H9 (cell line): ENCODE data around the gene KLF1. TPM values are rescaled to one million over a fixed set of nuclear protein-coding genes. Genes with fewer than 3 reads are reported as not detected.

ENCODE experiments used
- DNase-seq: peaks from one replicate; pipeline ENCODE4 v3.0.0-alpha.2; 2017
- H2AFZ ChIP-seq: one replicate; pipeline ENCODE4 v1.6.1; 2013; ENCODE audit warnings: mild to moderate bottlenecking, low read length, control low read depth, moderate library complexity
- H2AK5ac ChIP-seq: 2 replicates; pipeline ENCODE4 v1.6.1; 2013; ENCODE audit warnings: low read length, control low read depth, mixed read lengths; ENCODE audit not compliant: insufficient read length
- H2BK120ac ChIP-seq: one replicate; pipeline ENCODE4 v1.6.1; 2013; ENCODE audit warnings: low read depth, mild to moderate bottlenecking, low read length, control low read depth, inconsistent platforms; ENCODE audit not compliant: poor library complexity, severe bottlenecking
- H2BK12ac ChIP-seq: 2 replicates; pipeline ENCODE4 v1.6.1; 2013; ENCODE audit warnings: low read length, control low read depth, mixed read lengths, low read depth; ENCODE audit not compliant: insufficient read length
- H2BK15ac ChIP-seq: 2 replicates; pipeline ENCODE4 v1.6.1; 2013; ENCODE audit warnings: low read depth, low read length, control low read depth
- H2BK20ac ChIP-seq: one replicate; pipeline ENCODE4 v1.6.1; 2013; ENCODE audit warnings: low read depth, mild to moderate bottlenecking, low read length, control low read depth, inconsistent platforms; ENCODE audit not compliant: poor library complexity, severe bottlenecking
- H2BK5ac ChIP-seq: 2 replicates; pipeline ENCODE4 v1.6.1; 2013; ENCODE audit warnings: low read length, control low read depth, mixed read lengths; ENCODE audit not compliant: insufficient read length
- H3K14ac ChIP-seq: 2 replicates; pipeline ENCODE4 v1.6.1; 2013; ENCODE audit warnings: low read length, control low read depth; ENCODE audit not compliant: insufficient read depth
- H3K18ac ChIP-seq: 2 replicates; pipeline ENCODE4 v1.6.1; 2013; ENCODE audit warnings: low read depth, mild to moderate bottlenecking, mixed read lengths, low read length, control low read depth; ENCODE audit not compliant: insufficient read length
- H3K23ac ChIP-seq: 2 replicates; pipeline ENCODE4 v1.6.1; 2013; ENCODE audit warnings: low read length, control low read depth, mixed read lengths, low read depth; ENCODE audit not compliant: insufficient read length
- H3K23me2 ChIP-seq: 2 replicates; pipeline ENCODE4 v1.6.1; 2013; ENCODE audit warnings: low read depth, mild to moderate bottlenecking, mixed read lengths, low read length, control low read depth; ENCODE audit not compliant: insufficient read length, poor library complexity, severe bottlenecking
- H3K27ac ChIP-seq: 2 replicates; pipeline ENCODE4 v1.5.1; 2013; ENCODE audit warnings: low read length, control low read depth, mixed read lengths, low read depth; ENCODE audit not compliant: insufficient read length
- H3K27me3 ChIP-seq: 2 replicates; pipeline ENCODE4 v1.6.1; 2013; ENCODE audit warnings: low read length, control low read depth, inconsistent platforms; ENCODE audit not compliant: insufficient read depth
- H3K4ac ChIP-seq: 2 replicates; pipeline ENCODE4 v1.6.1; 2013; ENCODE audit warnings: low read depth, mild to moderate bottlenecking, control low read depth, inconsistent platforms, low read length, moderate library complexity
- H3K4me1 ChIP-seq: 2 replicates; pipeline ENCODE4 v1.6.1; 2013; ENCODE audit warnings: low read length, control low read depth, inconsistent platforms; ENCODE audit not compliant: insufficient read depth
- H3K4me2 ChIP-seq: 2 replicates; pipeline ENCODE4 v1.6.1; 2013; ENCODE audit warnings: low read length, control low read depth, mixed read lengths; ENCODE audit not compliant: insufficient read length, insufficient read depth
- H3K56ac ChIP-seq: 2 replicates; pipeline ENCODE4 v1.6.1; 2013; ENCODE audit warnings: low read depth, mild to moderate bottlenecking, mixed read lengths, low read length, control low read depth; ENCODE audit not compliant: insufficient read length
- H3K79me1 ChIP-seq: 2 replicates; pipeline ENCODE4 v1.6.1; 2013; ENCODE audit warnings: low read depth, mild to moderate bottlenecking, moderate library complexity, low read length, control low read depth, inconsistent platforms; ENCODE audit not compliant: insufficient read depth, poor library complexity, severe bottlenecking
- H3K79me2 ChIP-seq: 2 replicates; pipeline ENCODE4 v1.6.1; 2013; ENCODE audit warnings: low read length, control low read depth, inconsistent platforms; ENCODE audit not compliant: insufficient read depth
- H3K9ac ChIP-seq: 2 replicates; pipeline ENCODE4 v1.6.1; 2013; ENCODE audit warnings: low read length, control low read depth, mixed read lengths; ENCODE audit not compliant: insufficient read length; ENCODE audit errors: extremely low read depth
- H3K9me3 ChIP-seq: one replicate; pipeline ENCODE4 v1.6.1; 2013; ENCODE audit warnings: low read depth, low read length, inconsistent platforms; ENCODE audit not compliant: control insufficient read depth
- H3T11ph ChIP-seq: one replicate; pipeline ENCODE4 v1.6.1; 2013; ENCODE audit warnings: mild to moderate bottlenecking, low read length, control low read depth, inconsistent platforms
- H4K20me1 ChIP-seq: one replicate; pipeline ENCODE4 v1.6.1; 2013; ENCODE audit not compliant: control insufficient read depth, insufficient read length, insufficient read depth
- H4K5ac ChIP-seq: 2 replicates; pipeline ENCODE4 v1.6.1; 2013; ENCODE audit warnings: low read depth, mild to moderate bottlenecking, mixed read lengths, low read length, control low read depth; ENCODE audit not compliant: insufficient read length
- H4K8ac ChIP-seq: replicated peaks from 2 replicates; pipeline ENCODE4 v1.6.1; 2013; ENCODE audit warnings: low read length, control low read depth, mixed read lengths, low read depth; ENCODE audit not compliant: insufficient read length
- H4K91ac ChIP-seq: 2 replicates; pipeline ENCODE4 v1.6.1; 2013; ENCODE audit warnings: low read depth, mild to moderate bottlenecking, moderate library complexity, mixed read lengths, low read length, control low read depth; ENCODE audit not compliant: insufficient read length
- H3K27ac Mint-ChIP-seq, 3 experiments: 2 replicates in 2 of 3; 3 replicates in 1 of 3; pipeline ENCODE4 v1.8.0; 2020 to 2021; ENCODE audit warnings: mixed read lengths in 3 of 3, mild to moderate bottlenecking in 1 of 3, moderate library complexity in 1 of 3
- H3K27me3 Mint-ChIP-seq: 2 replicates; pipeline ENCODE4 v1.8.0; 2021; ENCODE audit warnings: low read depth, mild to moderate bottlenecking, moderate library complexity, mixed read lengths
- H3K36me3 Mint-ChIP-seq, 3 experiments: 2 replicates in 2 of 3; 3 replicates in 1 of 3; pipeline ENCODE4 v1.8.0; 2020 to 2021; ENCODE audit warnings: low read depth in 3 of 3, mixed read lengths in 3 of 3; ENCODE audit not compliant: insufficient read depth in 1 of 3
- H3K4me1 Mint-ChIP-seq, 2 experiments: 2 replicates each; pipeline ENCODE4 v1.8.0; 2020; ENCODE audit warnings: mixed read lengths in 2 of 2
- H3K4me3 Mint-ChIP-seq, 2 experiments: 2 replicates in 1 of 2; 3 replicates in 1 of 2; pipeline ENCODE4 v1.8.0; 2020 to 2021; ENCODE audit warnings: mild to moderate bottlenecking in 2 of 2, mixed read lengths in 2 of 2, moderate library complexity in 1 of 2
- H3K9me3 Mint-ChIP-seq, 2 experiments: 2 replicates in 1 of 2; 3 replicates in 1 of 2; pipeline ENCODE4 v1.8.0; 2020; ENCODE audit warnings: mild to moderate bottlenecking in 2 of 2, mixed read lengths in 2 of 2, moderate library complexity in 1 of 2
- CTCF ChIP-seq: fragments of 200-600 bp; sonication (generic); conservative IDR thresholded peaks from 3 replicates; pipeline ENCODE4 v1.8.0; 2021; ENCODE audit warnings: antibody characterized with exemption, mild to moderate bottlenecking
- WGBS: extraction: QIAGEN DNeasy Blood & Tissue Kit; methylation state at CpG from one replicate; pipeline ENCODE4 v1.1.7; 2013; ENCODE audit warnings: missing lambda C conversion rate, low lambda C conversion rate, mixed read lengths; ENCODE audit not compliant: insufficient read length; ENCODE audit errors: extremely low coverage; 5-methylcytosine and 5-hydroxymethylcytosine counted together
- total RNA-seq: library from RNA; stranded (reverse); gene quantifications from 2 replicates; pipeline ENCODE4 v1.2.1, GENCODE V29; 2021

The KLF1 gene
- total RNA-seq, 1 experiment from 2014 or later, result 0.37 TPM

DNA sequence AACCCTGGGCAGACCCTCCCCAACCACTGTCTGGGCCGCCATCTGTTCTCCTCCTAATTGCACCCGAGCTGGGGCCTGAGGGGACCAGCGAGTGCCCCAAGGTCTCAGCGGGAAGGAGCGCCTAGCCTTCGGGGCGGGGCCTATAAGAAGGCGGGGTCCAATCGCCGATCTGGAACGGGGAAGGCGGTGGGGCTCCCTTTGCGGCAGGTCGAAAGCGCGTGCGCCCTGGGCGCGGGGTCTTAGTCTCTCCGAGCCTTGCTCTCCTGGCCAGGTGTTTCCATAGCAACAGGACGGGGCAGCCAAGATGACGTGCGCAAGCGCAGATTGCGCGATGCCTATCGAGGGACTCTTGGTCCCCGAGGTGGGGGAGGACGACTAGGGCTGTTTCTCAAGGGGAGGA, 45.9 kb downstream of the KLF1 start:
- Histone ChIP-seq H3K9ac (no peak overlapping the region), H3K27ac (no peak overlapping the region), H3K14ac (no peak overlapping the region), H3K9me3 (no peaks in the 10 kb centered on the region), H4K20me1 (no peaks in the 10 kb centered on the region), H3K23ac (no peak overlapping the region), H2BK15ac (no peak overlapping the region), H3K18ac (no peak overlapping the region), H3K56ac (no peak overlapping the region), H3K79me1 (no peaks in the 10 kb centered on the region), H3K4me1 (peaks cover 2% of the 10 kb centered on the region; the same call in 1 of the 2 replicates), H2BK12ac (no peak overlapping the region), H3K4me2 (peak overlapping the region; percentile 48), H3K23me2 (peaks cover 2% of the 10 kb centered on the region), H4K91ac (no peak overlapping the region), H2BK5ac (no peak overlapping the region), H2AK5ac (no peak overlapping the region), H2BK120ac (no peak overlapping the region), H4K5ac (no peak overlapping the region), H4K8ac (no peak overlapping the region), H3T11ph (no peak overlapping the region), H3K4ac (no peak overlapping the region), H2AFZ (no peak overlapping the region), H3K27me3 (no peaks in the 10 kb centered on the region), H2BK20ac (no peak overlapping the region), H3K79me2 (no peaks in the 10 kb centered on the region)
- peak; percentile 98 for DNase-seq
- peaks cover 8% of the 10 kb centered on the region for H3K27me3 Mint-ChIP-seq
- WGBS, result no CpG with 5 or more reads among the region's 29 CpGs
- peaks cover 35 to 37% of the 10 kb centered on the region in 2 experiments for H3K4me1 Mint-ChIP-seq
- H3K9me3 Mint-ChIP-seq, result no peaks in the 10 kb centered on the region; a peak in 1 of 5 replicates
- peaks cover 0 to 8% (median 8%) of the 10 kb centered on the region in 3 experiments; a peak in 6 of 7 replicates for H3K36me3 Mint-ChIP-seq
- no peak for TF ChIP-seq CTCF
- peak overlapping the region; percentile 95 to 99 (median 99); a peak in 6 of 7 replicates for H3K27ac Mint-ChIP-seq
- H3K4me3 Mint-ChIP-seq, result peak overlapping the region; percentile 64 to 81
